H1 (cell line): Measurements from ENCODE around the gene FAM9C. TPM values are rescaled to one million over a fixed set of nuclear protein-coding genes. Genes with fewer than 3 reads are reported as not detected.

Experiments used
- CTCF ChIA-PET: fragments of 300-600 bp; sonication (Branson Sonifier 250); formaldehyde crosslinking; loops from one replicate; lab custom pipeline; 2021; ENCODE audit not compliant: partially characterized antibody; lab: Charles Lee
- POLR2A ChIA-PET: fragments of 300-600 bp; sonication (Branson Sonifier 250); formaldehyde crosslinking; loops from one replicate; lab custom pipeline; 2021; ENCODE audit warnings: inconsistent platforms; ENCODE audit not compliant: partially characterized antibody; lab: Charles Lee
- DNase-seq, 2 experiments: peaks; one replicate each; pipeline versions ENCODE4 v3.0.0 to v3.0.0-alpha.2; 2010 to 2022; ENCODE audit warnings: low spot score in 2 of 2, low read depth in 1 of 2, mixed read lengths in 1 of 2
- FAIRE-seq: peaks from 2 replicates; lab custom pipeline; 2011; peaks lifted over from hg19 to GRCh38; lab: Jason Lieb, UNC
- H2AFZ ChIP-seq: 2 replicates; pipeline ENCODE4 v1.8.1; 2012; ENCODE audit warnings: low read length, inconsistent platforms
- H2AK5ac ChIP-seq: 2 replicates; pipeline ENCODE4 v1.6.1; 2013; ENCODE audit warnings: low read depth, low read length
- H2BK120ac ChIP-seq: replicated peaks from 2 replicates; pipeline ENCODE3; 2013; ENCODE audit warnings: low read depth, low read length, inconsistent platforms
- H2BK12ac ChIP-seq: 2 replicates; pipeline ENCODE4 v1.6.1; 2013; ENCODE audit warnings: low read depth, low read length
- H2BK15ac ChIP-seq: 2 replicates; pipeline ENCODE4 v1.6.1; 2013; ENCODE audit warnings: low read length
- H2BK20ac ChIP-seq: 2 replicates; pipeline ENCODE4 v1.6.1; 2013; ENCODE audit warnings: low read length
- H2BK5ac ChIP-seq: 2 replicates; pipeline ENCODE4 v1.6.1; 2013; ENCODE audit warnings: low read depth, low read length
- H3K14ac ChIP-seq: 2 replicates; pipeline ENCODE4 v1.6.1; 2013; ENCODE audit warnings: inconsistent platforms; ENCODE audit not compliant: insufficient read length
- H3K18ac ChIP-seq: 2 replicates; pipeline ENCODE4 v1.6.1; 2013; ENCODE audit warnings: low read length; ENCODE audit errors: extremely low read depth
- H3K23ac ChIP-seq: 2 replicates; pipeline ENCODE4 v1.6.1; 2013; ENCODE audit warnings: inconsistent platforms; ENCODE audit not compliant: insufficient read length
- H3K23me2 ChIP-seq: 2 replicates; pipeline ENCODE4 v1.6.1; 2013; ENCODE audit warnings: low read depth, low read length
- H3K27ac ChIP-seq: 2 replicates; pipeline ENCODE4 v1.6.1; 2011; ENCODE audit warnings: low read depth, low read length, inconsistent platforms
- H3K27me3 ChIP-seq, 4 experiments: replicated peaks in 1 of 4; 1 replicate in 1 of 4; 2 replicates in 3 of 4; pipeline versions ENCODE4 v1.6.1 to v1.8.1; 2011 to 2013; ENCODE audit warnings: low read length in 3 of 4, mild to moderate bottlenecking in 3 of 4, inconsistent platforms in 2 of 4, mixed read lengths in 2 of 4, moderate library complexity in 1 of 4; ENCODE audit not compliant: control insufficient read depth in 3 of 4, insufficient read depth in 3 of 4; ENCODE audit errors: extremely low read depth in 1 of 4
- H3K36me3 ChIP-seq, 4 experiments: 2 replicates each; pipeline versions ENCODE4 v1.6.1 to v1.8.1; 2011 to 2013; ENCODE audit warnings: mild to moderate bottlenecking in 4 of 4, low read length in 3 of 4, moderate library complexity in 2 of 4, control low read depth in 1 of 4, inconsistent platforms in 1 of 4; ENCODE audit not compliant: insufficient read depth in 4 of 4, control insufficient read depth in 2 of 4
- H3K4ac ChIP-seq: replicated peaks from 2 replicates; pipeline ENCODE3; 2013; ENCODE audit warnings: low read length, low read depth, mixed read lengths, inconsistent platforms; ENCODE audit not compliant: insufficient read length
- H3K4me1 ChIP-seq, 4 experiments: replicated peaks in 1 of 4; 1 replicate in 1 of 4; 2 replicates in 3 of 4; pipeline versions ENCODE4 v1.6.1 to v1.8.1; 2011 to 2013; ENCODE audit warnings: low read length in 3 of 4, inconsistent platforms in 2 of 4, mixed read lengths in 1 of 4; ENCODE audit not compliant: insufficient read depth in 4 of 4, control insufficient read depth in 3 of 4
- H3K4me2 ChIP-seq, 2 experiments: 2 replicates each; pipeline versions ENCODE4 v1.6.1 to v1.8.1; 2011 to 2013; ENCODE audit warnings: low read depth in 2 of 2, low read length in 2 of 2, control low read depth in 1 of 2, inconsistent platforms in 1 of 2, mild to moderate bottlenecking in 1 of 2; ENCODE audit not compliant: insufficient read depth in 1 of 2
- H3K4me3 ChIP-seq, 4 experiments: fragments of 200-600, 300-600 bp in 1 of 4; sonication (generic), shearing (Covaris generic), sonication (Bioruptor Twin) in 1 of 4; 2 replicates each; pipeline versions ENCODE4 v1.5.1 to v1.8.1; 2011 to 2016; ENCODE audit warnings: low read length in 4 of 4, low read depth in 3 of 4, control low read depth in 2 of 4, inconsistent platforms in 2 of 4, mild to moderate bottlenecking in 2 of 4, mixed read lengths in 1 of 4, moderate library complexity in 1 of 4; ENCODE audit not compliant: insufficient read depth in 2 of 4; ENCODE audit errors: extremely low read depth in 1 of 4
- H3K56ac ChIP-seq: replicated peaks from 2 replicates; pipeline ENCODE3; 2013; ENCODE audit warnings: low read depth, mild to moderate bottlenecking, mixed read lengths, low read length, inconsistent platforms; ENCODE audit not compliant: insufficient read length
- H3K79me1 ChIP-seq: 2 replicates; pipeline ENCODE4 v1.6.1; 2013; ENCODE audit warnings: low read depth, low read length, control low read depth
- H3K79me2 ChIP-seq, 2 experiments: 2 replicates each; pipeline versions ENCODE4 v1.6.1 to v1.8.1; 2012 to 2013; ENCODE audit warnings: low read length in 2 of 2, mild to moderate bottlenecking in 2 of 2, inconsistent platforms in 1 of 2; ENCODE audit not compliant: insufficient read depth in 2 of 2, control insufficient read depth in 1 of 2
- H3K9ac ChIP-seq, 4 experiments: replicated peaks in 1 of 4; 1 replicate in 1 of 4; 2 replicates in 3 of 4; pipeline versions ENCODE4 v1.6.1 to v1.8.1; 2011 to 2013; ENCODE audit warnings: low read depth in 3 of 4, low read length in 3 of 4, control low read depth in 2 of 4, mild to moderate bottlenecking in 2 of 4, moderate library complexity in 2 of 4, inconsistent platforms in 1 of 4; ENCODE audit errors: extremely low read depth in 1 of 4
- H3K9me3 ChIP-seq, 2 experiments: 2 replicates each; pipeline versions ENCODE4 v1.6.1 to v1.8.1; 2012 to 2013; ENCODE audit warnings: mild to moderate bottlenecking in 2 of 2, moderate library complexity in 2 of 2, control low read depth in 1 of 2, inconsistent platforms in 1 of 2, low read depth in 1 of 2, low read length in 1 of 2, mixed read lengths in 1 of 2; ENCODE audit not compliant: insufficient read depth in 2 of 2
- H4K20me1 ChIP-seq, 2 experiments: replicated peaks in 1 of 2; 2 replicates each; pipeline versions ENCODE3 to v1.8.1; 2011 to 2013; ENCODE audit warnings: inconsistent platforms in 2 of 2, low read length in 2 of 2, mild to moderate bottlenecking in 1 of 2; ENCODE audit not compliant: insufficient read depth in 2 of 2, control insufficient read depth in 1 of 2
- H4K5ac ChIP-seq: 2 replicates; pipeline ENCODE4 v1.6.1; 2013; ENCODE audit warnings: low read length, low read depth, mixed read lengths, inconsistent platforms; ENCODE audit not compliant: insufficient read length
- H4K8ac ChIP-seq: 2 replicates; pipeline ENCODE4 v1.8.0; 2013; ENCODE audit warnings: mild to moderate bottlenecking, moderate library complexity, low read length, inconsistent platforms; ENCODE audit not compliant: insufficient read depth; ENCODE audit errors: extremely low read depth
- H4K91ac ChIP-seq: replicated peaks from 2 replicates; pipeline ENCODE3; 2013; ENCODE audit warnings: low read length, mixed read lengths, inconsistent platforms; ENCODE audit not compliant: insufficient read length
- ATF2 ChIP-seq: IDR thresholded peaks from 2 replicates; pipeline ENCODE4 v1.6.1; 2012; ENCODE audit warnings: low read length, inconsistent platforms
- ATF3 ChIP-seq: IDR thresholded peaks from 2 replicates; pipeline ENCODE4 v1.6.1; 2011; ENCODE audit warnings: low read depth, mild to moderate bottlenecking, low read length; ENCODE audit not compliant: insufficient read depth
- E2F6 ChIP-seq: IDR thresholded peaks from 2 replicates; pipeline ENCODE4 v1.6.1; 2012; ENCODE audit warnings: inconsistent platforms
- GABPA ChIP-seq: IDR thresholded peaks from 2 replicates; pipeline ENCODE4 v1.6.1; 2011; ENCODE audit warnings: mild to moderate bottlenecking, low read length, moderate library complexity, borderline replicate concordance; ENCODE audit not compliant: insufficient read depth
- GTF2F1 ChIP-seq: IDR thresholded peaks from 2 replicates; pipeline ENCODE4 v1.6.1; 2012; ENCODE audit warnings: low read depth, low read length, improper control_type of control experiment, borderline replicate concordance
- HDAC2 ChIP-seq, 2 experiments: fragments of 300-600 bp in 1 of 2; sonication (generic) in 1 of 2; IDR thresholded peaks; 2 replicates each; pipeline ENCODE4 v1.6.1; 2011 to 2012; ENCODE audit warnings: low read depth in 2 of 2, low read length in 2 of 2, mild to moderate bottlenecking in 2 of 2, moderate library complexity in 2 of 2, borderline replicate concordance in 1 of 2, inconsistent platforms in 1 of 2
- KDM4A ChIP-seq: IDR thresholded peaks from one replicate; pipeline ENCODE4 v1.7.1; 2012; ENCODE audit warnings: low read depth, mild to moderate bottlenecking, moderate library complexity, low read length, inconsistent platforms; ENCODE audit not compliant: severe bottlenecking
- PHF8 ChIP-seq: fragments of 200-600 bp; sonication (generic); conservative IDR thresholded peaks from 2 replicates; pipeline ENCODE4 v1.7.1; 2012; ENCODE audit warnings: low read depth, mild to moderate bottlenecking, inconsistent platforms, low read length, moderate library complexity
- RAD21 ChIP-seq, 2 experiments: IDR thresholded peaks in 1 of 2; conservative IDR thresholded peaks in 1 of 2; 2 replicates each; pipeline ENCODE4 v1.6.1; 2011; ENCODE audit warnings: low read depth in 2 of 2, low read length in 2 of 2, improper control_type of control experiment in 1 of 2, inconsistent platforms in 1 of 2, mild to moderate bottlenecking in 1 of 2, moderate library complexity in 1 of 2
- TAF1 ChIP-seq: IDR thresholded peaks from 2 replicates; pipeline ENCODE4 v1.6.1; 2011; ENCODE audit warnings: mild to moderate bottlenecking, low read depth, low read length
- WGBS, 2 experiments: shearing (Covaris generic) in 1 of 2; methylation state at CpG; one replicate each; pipeline versions ENCODE4 v1.1.6 to v1.1.7; 2013 to 2015; ENCODE audit warnings: low lambda C conversion rate in 2 of 2, mixed read lengths in 2 of 2, inconsistent platforms in 1 of 2, low coverage in 1 of 2, missing lambda C conversion rate in 1 of 2; ENCODE audit not compliant: insufficient replicate concordance in 2 of 2, insufficient coverage in 1 of 2, insufficient read length in 1 of 2; ENCODE audit errors: extremely low coverage in 1 of 2, missing lambda C conversion rate in 1 of 2; 5-methylcytosine and 5-hydroxymethylcytosine counted together
- polyA plus RNA-seq, 7 experiments: library from polyadenylated mRNA; depleted of rRNA in 3 of 7; stranded (reverse) in 5 of 7; unstranded in 2 of 7; fragments of >200 nt in 5 of 7; fragments of 200-250 nt in 2 of 7; gene quantifications; 1 replicate in 5 of 7; 2 replicates in 1 of 7; 4 replicates in 1 of 7; pipeline versions ENCODE4 v1.2.1 to v1.2.3, GENCODE V29; 2011 to 2013; ENCODE audit warnings: missing spikeins in 2 of 7, mixed read lengths in 2 of 7
- total RNA-seq: library from RNA; stranded (reverse); fragmentation: NEBNext Ultra II Directional; extraction: Animal tissue kit (Norgen Biotek cat#: 25700); gene quantifications from 2 replicates; pipeline ENCODE4 v1.2.1, GENCODE V29; 2021

The FAM9C gene
- total and polyA plus RNA-seq, 2 of the 8 experiments (the other 6 are each of a cell fraction or from before 2014, with no cell fraction given), result not detected

- Histone ChIP-seq H3K14ac (no peak overlapping the region), H3K18ac (no peak overlapping the region), H3K23me2 (no peaks in the 10 kb centered on the region), H4K8ac (no peak overlapping the region), H3K79me1 (no peaks in the 10 kb centered on the region), H3K56ac (no peak overlapping the region), H3K27ac (no peak overlapping the region), H2BK15ac (no peak overlapping the region), H3K4me1 (peaks cover 0 to 8% (median 4%) of the 10 kb centered on the region in 4 experiments; a peak in 4 of 7 replicates), H2BK20ac (no peak overlapping the region), H3K9me3 (no peaks in the 10 kb centered on the region), H4K91ac (no peak overlapping the region), H3K79me2 (no peaks in the 10 kb centered on the region), H3K9ac (no peak overlapping the region), H3K23ac (no peak overlapping the region), H2AFZ (no peak overlapping the region), H3K27me3 (no peaks in the 10 kb centered on the region), H2BK120ac (no peak overlapping the region), H3K4me2 (no peak overlapping the region), H2BK12ac (no peak overlapping the region), H2BK5ac (no peak overlapping the region), H4K20me1 (no peaks in the 10 kb centered on the region), H4K5ac (no peak overlapping the region), H3K36me3 (no peaks in the 10 kb centered on the region), H3K4ac (no peak overlapping the region), H2AK5ac (no peak overlapping the region), H3K4me3 (no peak overlapping the region)
- ChIA-PET POLR2A (no interaction called here), CTCF (no interaction called here)
- WGBS, 2 experiments, result 100% methylated on average over 2 of the region's 2 CpGs; no CpG with 5 or more reads in 1 of the 2 experiments
- FAIRE-seq, result no peak
- no peak for DNase-seq
- TF ChIP-seq PHF8 (no peak), ATF3 (no peak), E2F6 (no peak), GTF2F1 (no peak), KDM4A (no peak), TAF1 (no peak), RAD21 (IDR thresholded peaks at IDR 0.05 in 1 of 2, conservative IDR thresholded peaks at IDR 0.05 in 1 of 2; ENCODE audit: low read depth in 2 of 2, low read length in 2 of 2) (no peak), ATF2 (no peak), HDAC2 (IDR thresholded peaks at IDR 0.05; ENCODE audit: borderline replicate concordance in 1 of 2, low read depth in 2 of 2, low read length in 2 of 2) (no peak), GABPA (no peak)
These were observed 11.2 kb downstream of the FAM9C start for GRCh38 chrX:13033193-13033592.
